Measurements from ENCODE around the gene TRPM3.
A peak's percentile ranks its signal among the peaks of the same experiment; 100 is the strongest.

Gene TRPM3

GRCh38 chr9:70563010-70563409 is 558.4 kb downstream of the TRPM3 start:
- H3K9me3 ChIP-seq (ENCODE audit: control insufficient read depth, insufficient read depth, low read length), result no peaks in the 10 kb centered on the region
- peaks cover 5% of the 10 kb centered on the region; the same call in 1 of the 2 replicates for H3K4me1 ChIP-seq (ENCODE audit: insufficient read depth, low read length)
- no peaks in the 10 kb centered on the region for H3K36me3 ChIP-seq (ENCODE audit: insufficient read depth, low read length)
- no peak overlapping the region for H3K9ac ChIP-seq (ENCODE audit: low read depth, low read length)

- peaks cover 5% of the 10 kb centered on the region; the same call in 1 of the 2 replicates for H3K4me1 ChIP-seq (ENCODE audit: insufficient read depth, low read length)
- no peaks in the 10 kb centered on the region for H3K9me3 ChIP-seq (ENCODE audit: control insufficient read depth, insufficient read depth, low read length)
- H3K36me3 ChIP-seq (ENCODE audit: insufficient read depth, low read length), result no peaks in the 10 kb centered on the region
- H3K9ac ChIP-seq (ENCODE audit: low read depth, low read length), result no peak overlapping the region
Measured at GRCh38 chr9:70561786-70562395, 559.5 kb downstream of the TRPM3 start.

GRCh38 chr9:70561111-70561510 is 560.3 kb downstream of the TRPM3 start:
- H3K9me3 ChIP-seq (ENCODE audit: control insufficient read depth, insufficient read depth, low read length), result no peaks in the 10 kb centered on the region
- peaks cover 5% of the 10 kb centered on the region; the same call in 1 of the 2 replicates for H3K4me1 ChIP-seq (ENCODE audit: insufficient read depth, low read length)
- H3K9ac ChIP-seq (ENCODE audit: low read depth, low read length), result no peak overlapping the region
- no peaks in the 10 kb centered on the region for H3K36me3 ChIP-seq (ENCODE audit: insufficient read depth, low read length)

- H3K9ac ChIP-seq (ENCODE audit: low read depth, low read length), result no peak overlapping the region
- peaks cover 18% of the 10 kb centered on the region for H3K4me1 ChIP-seq (ENCODE audit: insufficient read depth, low read length)
- H3K36me3 ChIP-seq (ENCODE audit: insufficient read depth, low read length), result no peaks in the 10 kb centered on the region
- no peaks in the 10 kb centered on the region for H3K9me3 ChIP-seq (ENCODE audit: control insufficient read depth, insufficient read depth, low read length)
Measured at GRCh38 chr9:70559102-70559501, 562.3 kb downstream of the TRPM3 start.

- Histone ChIP-seq H3K9ac (ENCODE audit: low read depth, low read length) (no peak overlapping the region), H3K36me3 (ENCODE audit: insufficient read depth, low read length) (no peaks in the 10 kb centered on the region), H3K4me1 (ENCODE audit: insufficient read depth, low read length) (peaks cover 22% of the 10 kb centered on the region), H3K9me3 (ENCODE audit: control insufficient read depth, insufficient read depth, low read length) (no peaks in the 10 kb centered on the region)
Measured at GRCh38 chr9:70557661-70558369, 563.6 kb downstream of the TRPM3 start.

GRCh38 chr9:70556771-70557170 is 564.6 kb downstream of the TRPM3 start:
- no peak overlapping the region for H3K9ac ChIP-seq (ENCODE audit: low read depth, low read length)
- no peaks in the 10 kb centered on the region for H3K36me3 ChIP-seq (ENCODE audit: insufficient read depth, low read length)
- H3K9me3 ChIP-seq (ENCODE audit: control insufficient read depth, insufficient read depth, low read length), result no peaks in the 10 kb centered on the region
- H3K4me1 ChIP-seq (ENCODE audit: insufficient read depth, low read length), result peaks cover 22% of the 10 kb centered on the region

GRCh38 chr9:70554881-70555280 is 566.5 kb downstream of the TRPM3 start:
- no peaks in the 10 kb centered on the region for H3K36me3 ChIP-seq (ENCODE audit: insufficient read depth, low read length)
- H3K9ac ChIP-seq (ENCODE audit: low read depth, low read length), result no peak overlapping the region
- peaks cover 22% of the 10 kb centered on the region for H3K4me1 ChIP-seq (ENCODE audit: insufficient read depth, low read length)
- no peaks in the 10 kb centered on the region for H3K9me3 ChIP-seq (ENCODE audit: control insufficient read depth, insufficient read depth, low read length)

GRCh38 chr9:70553707-70554673 is 567.4 kb downstream of the TRPM3 start:
- peaks cover 22% of the 10 kb centered on the region for H3K4me1 ChIP-seq (ENCODE audit: insufficient read depth, low read length)
- peak overlapping the region; percentile 31 for H3K9ac ChIP-seq (ENCODE audit: low read depth, low read length)
- H3K36me3 ChIP-seq (ENCODE audit: insufficient read depth, low read length), result no peaks in the 10 kb centered on the region
- no peaks in the 10 kb centered on the region for H3K9me3 ChIP-seq (ENCODE audit: control insufficient read depth, insufficient read depth, low read length)

GRCh38 chr9:70552561-70552960 is 568.9 kb downstream of the TRPM3 start:
- no peaks in the 10 kb centered on the region for H3K36me3 ChIP-seq (ENCODE audit: insufficient read depth, low read length)
- H3K9ac ChIP-seq (ENCODE audit: low read depth, low read length), result no peak overlapping the region
- no peaks in the 10 kb centered on the region for H3K9me3 ChIP-seq (ENCODE audit: control insufficient read depth, insufficient read depth, low read length)
- H3K4me1 ChIP-seq (ENCODE audit: insufficient read depth, low read length), result peaks cover 22% of the 10 kb centered on the region

- H3K9ac ChIP-seq (ENCODE audit: low read depth, low read length), result no peak overlapping the region
- no peaks in the 10 kb centered on the region for H3K9me3 ChIP-seq (ENCODE audit: control insufficient read depth, insufficient read depth, low read length)
- no peaks in the 10 kb centered on the region for H3K36me3 ChIP-seq (ENCODE audit: insufficient read depth, low read length)
- peaks cover 22% of the 10 kb centered on the region for H3K4me1 ChIP-seq (ENCODE audit: insufficient read depth, low read length)
Measured at GRCh38 chr9:70551801-70552200, 569.6 kb downstream of the TRPM3 start.

- no peak overlapping the region for H3K9ac ChIP-seq (ENCODE audit: low read depth, low read length)
- no peaks in the 10 kb centered on the region for H3K36me3 ChIP-seq (ENCODE audit: insufficient read depth, low read length)
- H3K9me3 ChIP-seq (ENCODE audit: control insufficient read depth, insufficient read depth, low read length), result no peaks in the 10 kb centered on the region
- H3K4me1 ChIP-seq (ENCODE audit: insufficient read depth, low read length), result peaks cover 22% of the 10 kb centered on the region
Measured at GRCh38 chr9:70551396-70551795, 570.0 kb downstream of the TRPM3 start.

- Histone ChIP-seq H3K4me1 (ENCODE audit: insufficient read depth, low read length) (peaks cover 17% of the 10 kb centered on the region), H3K9me3 (ENCODE audit: control insufficient read depth, insufficient read depth, low read length) (no peaks in the 10 kb centered on the region), H3K36me3 (ENCODE audit: insufficient read depth, low read length) (no peaks in the 10 kb centered on the region), H3K9ac (ENCODE audit: low read depth, low read length) (no peak overlapping the region)
Measured at GRCh38 chr9:70549926-70550325, 571.5 kb downstream of the TRPM3 start.

GRCh38 chr9:70542311-70542931 is 579.0 kb downstream of the TRPM3 start:
- Histone ChIP-seq H3K4me1 (ENCODE audit: insufficient read depth, low read length) (no peaks in the 10 kb centered on the region; the same call in 1 of the 2 replicates), H3K9me3 (ENCODE audit: control insufficient read depth, insufficient read depth, low read length) (no peaks in the 10 kb centered on the region), H3K9ac (ENCODE audit: low read depth, low read length) (no peak overlapping the region), H3K36me3 (ENCODE audit: insufficient read depth, low read length) (no peaks in the 10 kb centered on the region)

GRCh38 chr9:70540016-70540415 is 581.4 kb downstream of the TRPM3 start:
- H3K9ac ChIP-seq (ENCODE audit: low read depth, low read length), result no peak overlapping the region

More at GRCh38 chr9:70540016-70540415, 581.4 kb downstream of the TRPM3 start:
- Histone ChIP-seq H3K9me3 (ENCODE audit: control insufficient read depth, insufficient read depth, low read length) (no peaks in the 10 kb centered on the region), H3K4me1 (ENCODE audit: insufficient read depth, low read length) (no peaks in the 10 kb centered on the region), H3K36me3 (ENCODE audit: insufficient read depth, low read length) (no peaks in the 10 kb centered on the region)
